Measurements from ENCODE around the gene CCDC73.
"Not testable (repeated sequence)": the region's sequence is repeated elsewhere in the genome, so short reads cannot be mapped to it uniquely, and the experiment has no call there.

The CCDC73 gene

GRCh38 chr11:32781721-32782120 lies 12.7 kb downstream of the CCDC73 start:
- CTCF ChIA-PET, result interaction anchor here (1.0 kb wide), 1 partner anchor 11 kb away, joined by 3 read pairs; no protein-coding TSS in a partner anchor
- H3K9me3 Mint-ChIP-seq, result no peaks in the 10 kb centered on the region
- no peak for DNase-seq
- H3K36me3 Mint-ChIP-seq, result no peaks in the 10 kb centered on the region
- H3K27me3 Mint-ChIP-seq, result peaks cover 13% of the 10 kb centered on the region
- H3K27ac Mint-ChIP-seq, result no peak overlapping the region
- no peak overlapping the region for H3K4me3 Mint-ChIP-seq
- peaks cover 3% of the 10 kb centered on the region for H3K4me1 Mint-ChIP-seq

- H3K4me3 Mint-ChIP-seq, H3K27ac Mint-ChIP-seq, DNase-seq, H3K9me3 Mint-ChIP-seq, H3K36me3 Mint-ChIP-seq, CTCF ChIA-PET: not testable (repeated sequence)
- Mint-ChIP-seq H3K27me3 (peaks cover 13% of the 10 kb centered on the region), H3K4me1 (peaks cover 10% of the 10 kb centered on the region)
Observed at GRCh38 chr11:32780839-32781238, 13.6 kb downstream of the CCDC73 start.

GRCh38 chr11:32779136-32779535 lies 15.3 kb downstream of the CCDC73 start:
- Mint-ChIP-seq H3K9me3 (no peaks in the 10 kb centered on the region), H3K36me3 (no peaks in the 10 kb centered on the region), H3K4me1 (peaks cover 13% of the 10 kb centered on the region), H3K27ac (no peak overlapping the region), H3K4me3 (no peak overlapping the region), H3K27me3 (peaks cover 13% of the 10 kb centered on the region)
- DNase-seq, result no peak
- CTCF ChIA-PET, result interaction anchor here (0.8 to 1.7 kb wide), 4 partner anchors 9 to 13 kb away, joined by 3 read pairs; no protein-coding TSS in a partner anchor

GRCh38 chr11:32775908-32776307 lies 18.6 kb downstream of the CCDC73 start:
- H3K27me3 Mint-ChIP-seq, result no peaks in the 10 kb centered on the region
- no peak for DNase-seq
- no peak overlapping the region for H3K27ac Mint-ChIP-seq
- peaks cover 13% of the 10 kb centered on the region for H3K4me1 Mint-ChIP-seq
- H3K9me3 Mint-ChIP-seq, result no peaks in the 10 kb centered on the region
- H3K4me3 Mint-ChIP-seq, result no peak overlapping the region
- no peaks in the 10 kb centered on the region for H3K36me3 Mint-ChIP-seq
- CTCF ChIA-PET, result interaction anchor here (1.0 kb wide), 1 partner anchor 33 kb away, joined by 3 read pairs; no protein-coding TSS in a partner anchor

GRCh38 chr11:32774081-32774480 lies 20.4 kb downstream of the CCDC73 start:
- no peak overlapping the region for H3K27ac Mint-ChIP-seq
- no peaks in the 10 kb centered on the region for H3K9me3 Mint-ChIP-seq
- H3K4me3 Mint-ChIP-seq, result no peak overlapping the region
- H3K27me3 Mint-ChIP-seq, result no peaks in the 10 kb centered on the region
- H3K4me1 Mint-ChIP-seq, result peaks cover 11% of the 10 kb centered on the region
- CTCF ChIA-PET, result no interaction called here
- no peaks in the 10 kb centered on the region for H3K36me3 Mint-ChIP-seq
- no peak for DNase-seq

GRCh38 chr11:32772731-32773130 lies 21.7 kb downstream of the CCDC73 start:
- Mint-ChIP-seq H3K27me3 (no peaks in the 10 kb centered on the region), H3K4me1 (peaks cover 10% of the 10 kb centered on the region), H3K9me3 (no peaks in the 10 kb centered on the region), H3K36me3 (no peaks in the 10 kb centered on the region), H3K27ac (no peak overlapping the region), H3K4me3 (no peak overlapping the region)
- no peak for DNase-seq
- CTCF ChIA-PET, result no interaction called here

- H3K9me3 Mint-ChIP-seq, H3K36me3 Mint-ChIP-seq, H3K4me3 Mint-ChIP-seq, H3K4me1 Mint-ChIP-seq, H3K27ac Mint-ChIP-seq, DNase-seq, CTCF ChIA-PET, H3K27me3 Mint-ChIP-seq: not testable (repeated sequence)
Observed at GRCh38 chr11:32761774-32762173, 32.7 kb downstream of the CCDC73 start.

- Mint-ChIP-seq H3K27ac (no peak overlapping the region), H3K9me3 (peaks cover 3% of the 10 kb centered on the region), H3K27me3 (peaks cover 4% of the 10 kb centered on the region), H3K4me1 (no peaks in the 10 kb centered on the region), H3K4me3 (no peak overlapping the region), H3K36me3 (no peaks in the 10 kb centered on the region)
- CTCF ChIA-PET, result interaction anchor here (1.2 kb wide), 1 partner anchor 51 kb away, joined by 3 read pairs; no protein-coding TSS in a partner anchor
- DNase-seq, result no peak
Observed at GRCh38 chr11:32758291-32758690, 36.2 kb downstream of the CCDC73 start.

- not testable (repeated sequence) for H3K27ac Mint-ChIP-seq, DNase-seq, H3K4me1 Mint-ChIP-seq, H3K27me3 Mint-ChIP-seq, H3K36me3 Mint-ChIP-seq, H3K4me3 Mint-ChIP-seq, H3K9me3 Mint-ChIP-seq
- CTCF ChIA-PET, result interaction anchor here (0.9 kb wide), 1 partner anchor 40 kb away, joined by 3 read pairs; no protein-coding TSS in a partner anchor
Observed at GRCh38 chr11:32753181-32753580, 41.3 kb downstream of the CCDC73 start.

- Mint-ChIP-seq H3K4me1 (no peaks in the 10 kb centered on the region), H3K27me3 (peaks cover 12% of the 10 kb centered on the region), H3K4me3 (no peak overlapping the region), H3K27ac (no peak overlapping the region), H3K9me3 (no peaks in the 10 kb centered on the region), H3K36me3 (no peaks in the 10 kb centered on the region)
- CTCF ChIA-PET, result no interaction called here
- no peak for DNase-seq
Observed at GRCh38 chr11:32752001-32752400, 42.5 kb downstream of the CCDC73 start.

- Mint-ChIP-seq H3K27me3 (peaks cover 12% of the 10 kb centered on the region), H3K4me3 (no peak overlapping the region), H3K27ac (no peak overlapping the region), H3K9me3 (no peaks in the 10 kb centered on the region), H3K36me3 (no peaks in the 10 kb centered on the region), H3K4me1 (no peaks in the 10 kb centered on the region)
- DNase-seq, result no peak
- CTCF ChIA-PET, result no interaction called here
Observed at GRCh38 chr11:32751381-32751780, 43.1 kb downstream of the CCDC73 start.

GRCh38 chr11:32729976-32730375 lies 64.5 kb downstream of the CCDC73 start:
- Mint-ChIP-seq H3K4me1 (no peaks in the 10 kb centered on the region), H3K36me3 (no peaks in the 10 kb centered on the region), H3K27ac (no peak overlapping the region), H3K9me3 (peaks cover 7% of the 10 kb centered on the region), H3K4me3 (no peak overlapping the region), H3K27me3 (peaks cover 5% of the 10 kb centered on the region)
- no peak for DNase-seq
- CTCF ChIA-PET, result no interaction called here

GRCh38 chr11:32723332-32723731 lies 71.1 kb downstream of the CCDC73 start:
- Mint-ChIP-seq H3K27me3 (peaks cover 5% of the 10 kb centered on the region), H3K27ac (no peak overlapping the region), H3K36me3 (no peaks in the 10 kb centered on the region), H3K4me3 (no peak overlapping the region), H3K9me3 (no peaks in the 10 kb centered on the region), H3K4me1 (no peaks in the 10 kb centered on the region)
- CTCF ChIA-PET, result no interaction called here
- DNase-seq, result no peak

GRCh38 chr11:32722255-32722654 lies 72.2 kb downstream of the CCDC73 start:
- no peaks in the 10 kb centered on the region for H3K9me3 Mint-ChIP-seq
- H3K27me3 Mint-ChIP-seq, result peaks cover 5% of the 10 kb centered on the region
- H3K4me3 Mint-ChIP-seq, result no peak overlapping the region
- H3K4me1 Mint-ChIP-seq, result no peaks in the 10 kb centered on the region
- CTCF ChIA-PET, result interaction anchor here (1.0 kb wide), 1 partner anchor 19 kb away, joined by 4 read pairs; no protein-coding TSS in a partner anchor
- DNase-seq, result no peak
- no peaks in the 10 kb centered on the region for H3K36me3 Mint-ChIP-seq
- no peak overlapping the region for H3K27ac Mint-ChIP-seq

GRCh38 chr11:32713496-32713895 lies 81.0 kb downstream of the CCDC73 start:
- Mint-ChIP-seq H3K27ac (no peak overlapping the region), H3K27me3 (no peaks in the 10 kb centered on the region), H3K36me3 (no peaks in the 10 kb centered on the region), H3K4me3 (no peak overlapping the region), H3K4me1 (no peaks in the 10 kb centered on the region), H3K9me3 (no peaks in the 10 kb centered on the region)
- DNase-seq, result no peak
- CTCF ChIA-PET, result no interaction called here

- H3K9me3 Mint-ChIP-seq, CTCF ChIA-PET, DNase-seq, H3K27me3 Mint-ChIP-seq, H3K4me1 Mint-ChIP-seq, H3K36me3 Mint-ChIP-seq, H3K27ac Mint-ChIP-seq, H3K4me3 Mint-ChIP-seq: not testable (repeated sequence)
Observed at GRCh38 chr11:32708978-32709377, 85.5 kb downstream of the CCDC73 start.

All from activated naive CD4-positive, alpha-beta T cell treated with anti-CD3 and anti-CD28 coated beads, Interleukin-2, amount 10 ng/mL, durations not matched to agents 7 days and 5 days (primary cell).